Esophagus squamous epithelium (tissue), 4 donors: Measurements from ENCODE around the gene GLP2R.

ENCODE experiments used
- CTCF ChIP-seq, 6 experiments: fragments of 450-650 bp in 4 of 6; fragments of 200-600 bp in 2 of 6; sonication (generic) in 2 of 6; IDR thresholded peaks; one replicate each; pipeline ENCODE4 v1.5.1; 2016 to 2019; ENCODE audit warnings: antibody characterized with exemption in 6 of 6, mild to moderate bottlenecking in 4 of 6, moderate library complexity in 4 of 6
- POLR2A ChIP-seq, 4 donors: fragments of 450-650 bp; IDR thresholded peaks; one replicate each; pipeline ENCODE4 v1.6.1; 2017; ENCODE audit warnings: antibody characterized with exemption in 4 of 4, mild to moderate bottlenecking in 4 of 4, moderate library complexity in 3 of 4

- no peak for TF ChIP-seq CTCF (IDR thresholded peaks at IDR 0.05)
- no peak for TF ChIP-seq POLR2A (IDR thresholded peaks at IDR 0.05)
Observed at GRCh38 chr17:9801505-9801904, 24.2 kb upstream of the GLP2R start.
